ENCODE results near the gene IL7R. TPM values are rescaled to one million over a fixed set of nuclear protein-coding genes. Genes with fewer than 3 reads are reported as not detected.
"Not testable (repeated sequence)": the region's sequence is repeated elsewhere in the genome, so short reads cannot be mapped to it uniquely, and the experiment has no call there.

The IL7R gene
- total RNA-seq, 1 experiment from 2014 or later = 0.14 TPM

GRCh38 chr5:35826554-35826953 is 30.1 kb upstream of the IL7R start:
- H3K36me3 ChIP-seq = no peaks in the 10 kb centered on the region
- no peaks in the 10 kb centered on the region for H3K9me3 ChIP-seq (replicated peaks)
- no peaks in the 10 kb centered on the region for H3K4me1 ChIP-seq
- H3K27me3 ChIP-seq = peaks cover 4% of the 10 kb centered on the region; the same call in 1 of the 2 replicates
- no peak overlapping the region for H3K27ac ChIP-seq
- H3K4me3 ChIP-seq = no peak overlapping the region
- no peak for DNase-seq

- no peak overlapping the region for H3K4me3 ChIP-seq
- DNase-seq = no peak
- H3K9me3 ChIP-seq (replicated peaks) = no peaks in the 10 kb centered on the region
- no peaks in the 10 kb centered on the region for H3K4me1 ChIP-seq
- no peak overlapping the region for H3K27ac ChIP-seq
- H3K27me3 ChIP-seq = no peaks in the 10 kb centered on the region
- H3K36me3 ChIP-seq = no peaks in the 10 kb centered on the region
These were observed 28.6 kb upstream of the IL7R start for GRCh38 chr5:35828082-35828598.

- Histone ChIP-seq H3K36me3 (no peaks in the 10 kb centered on the region), H3K9me3 (replicated peaks) (no peaks in the 10 kb centered on the region), H3K4me1 (no peaks in the 10 kb centered on the region), H3K27me3 (no peaks in the 10 kb centered on the region), H3K27ac (no peak overlapping the region), H3K4me3 (no peak overlapping the region)
- DNase-seq = no peak
These were observed 26.1 kb upstream of the IL7R start for GRCh38 chr5:35830587-35830986.

- no peak overlapping the region for H3K4me3 ChIP-seq
- no peak overlapping the region for H3K27ac ChIP-seq
- no peaks in the 10 kb centered on the region for H3K9me3 ChIP-seq (replicated peaks)
- H3K36me3 ChIP-seq = no peaks in the 10 kb centered on the region
- no peaks in the 10 kb centered on the region for H3K27me3 ChIP-seq
- no peak for DNase-seq
- H3K4me1 ChIP-seq = no peaks in the 10 kb centered on the region
These were observed 23.9 kb upstream of the IL7R start for GRCh38 chr5:35832762-35833161.

- Histone ChIP-seq H3K4me1 (no peaks in the 10 kb centered on the region), H3K27ac (no peak overlapping the region), H3K36me3 (no peaks in the 10 kb centered on the region), H3K9me3 (replicated peaks) (no peaks in the 10 kb centered on the region), H3K4me3 (no peak overlapping the region), H3K27me3 (no peaks in the 10 kb centered on the region)
- no peak for DNase-seq
These were observed 23.5 kb upstream of the IL7R start for GRCh38 chr5:35833224-35833623.

GRCh38 chr5:35835796-35836742 is 20.6 kb upstream of the IL7R start:
- no peak overlapping the region for H3K4me3 ChIP-seq
- H3K9me3 ChIP-seq (replicated peaks) = no peaks in the 10 kb centered on the region

GRCh38 chr5:35838370-35839042 is 18.2 kb upstream of the IL7R start:
- Histone ChIP-seq H3K9me3 (replicated peaks) (no peaks in the 10 kb centered on the region), H3K4me3 (no peak overlapping the region), H3K36me3 (no peaks in the 10 kb centered on the region), H3K27ac (no peak overlapping the region), H3K27me3 (no peaks in the 10 kb centered on the region), H3K4me1 (no peaks in the 10 kb centered on the region)
- DNase-seq = no peak

More at GRCh38 chr5:35835796-35836742, 20.6 kb upstream of the IL7R start:
- no peaks in the 10 kb centered on the region for H3K4me1 ChIP-seq
- H3K27ac ChIP-seq = no peak overlapping the region
- H3K27me3 ChIP-seq = no peaks in the 10 kb centered on the region
- no peaks in the 10 kb centered on the region for H3K36me3 ChIP-seq
- DNase-seq = no peak

GRCh38 chr5:35842856-35843255 is 13.8 kb upstream of the IL7R start:
- Histone ChIP-seq H3K36me3 (no peaks in the 10 kb centered on the region), H3K9me3 (replicated peaks) (no peaks in the 10 kb centered on the region; the same call in 1 of the 2 replicates), H3K4me1 (no peaks in the 10 kb centered on the region), H3K27ac (no peak overlapping the region), H3K27me3 (no peaks in the 10 kb centered on the region), H3K4me3 (no peak overlapping the region)
- DNase-seq = no peak

GRCh38 chr5:35845508-35845907 is 11.2 kb upstream of the IL7R start:
- H3K27ac ChIP-seq; DNase-seq; H3K27me3 ChIP-seq; H3K4me1 ChIP-seq; H3K9me3 ChIP-seq (replicated peaks); H3K4me3 ChIP-seq; H3K36me3 ChIP-seq: not testable (repeated sequence)

- Histone ChIP-seq H3K9me3 (replicated peaks) (no peaks in the 10 kb centered on the region; the same call in 1 of the 2 replicates), H3K27ac (no peak overlapping the region), H3K4me1 (no peaks in the 10 kb centered on the region), H3K36me3 (no peaks in the 10 kb centered on the region), H3K4me3 (no peak overlapping the region), H3K27me3 (peaks cover 4% of the 10 kb centered on the region; the same call in 1 of the 2 replicates)
- no peak for DNase-seq
These were observed 9.2 kb upstream of the IL7R start for GRCh38 chr5:35847491-35847890.

- no peaks in the 10 kb centered on the region; the same call in 1 of the 2 replicates for H3K9me3 ChIP-seq (replicated peaks)
- no peak for DNase-seq
- H3K27ac ChIP-seq = no peak overlapping the region
- no peak overlapping the region for H3K4me3 ChIP-seq
- no peaks in the 10 kb centered on the region for H3K36me3 ChIP-seq
- peaks cover 4% of the 10 kb centered on the region; the same call in 1 of the 2 replicates for H3K27me3 ChIP-seq
- no peaks in the 10 kb centered on the region for H3K4me1 ChIP-seq
These were observed 8.7 kb upstream of the IL7R start for GRCh38 chr5:35847961-35848360.

GRCh38 chr5:35849860-35850259 is 6.8 kb upstream of the IL7R start:
- peaks cover 4% of the 10 kb centered on the region; the same call in 1 of the 2 replicates for H3K27me3 ChIP-seq
- no peak overlapping the region for H3K4me3 ChIP-seq
- no peaks in the 10 kb centered on the region; the same call in none of the 2 replicates for H3K9me3 ChIP-seq (replicated peaks)
- no peaks in the 10 kb centered on the region for H3K36me3 ChIP-seq
- H3K27ac ChIP-seq = no peak overlapping the region
- no peak for DNase-seq
- H3K4me1 ChIP-seq = no peaks in the 10 kb centered on the region

- no peaks in the 10 kb centered on the region; the same call in 1 of the 2 replicates for H3K9me3 ChIP-seq (replicated peaks)
- no peaks in the 10 kb centered on the region for H3K4me1 ChIP-seq
- H3K36me3 ChIP-seq = no peaks in the 10 kb centered on the region
- DNase-seq = no peak
- H3K27ac ChIP-seq = no peak overlapping the region
- no peak overlapping the region for H3K4me3 ChIP-seq
- H3K27me3 ChIP-seq = peaks cover 4% of the 10 kb centered on the region; the same call in 1 of the 2 replicates
These were observed 5.6 kb upstream of the IL7R start for GRCh38 chr5:35850967-35851680.

GRCh38 chr5:35852084-35852734 is 4.5 kb upstream of the IL7R start:
- DNase-seq = no peak
- no peaks in the 10 kb centered on the region for H3K36me3 ChIP-seq
- peaks cover 4% of the 10 kb centered on the region; the same call in 1 of the 2 replicates for H3K27me3 ChIP-seq
- H3K4me3 ChIP-seq = no peak overlapping the region
- H3K4me1 ChIP-seq = no peaks in the 10 kb centered on the region
- H3K9me3 ChIP-seq (replicated peaks) = no peaks in the 10 kb centered on the region; the same call in 1 of the 2 replicates
- no peak overlapping the region for H3K27ac ChIP-seq
